ENCODE data around the gene CDKN2AIP.

CDKN2AIP gene

GRCh38 chr4:183437452-183437851, 7.0 kb upstream of the CDKN2AIP start:
- Histone ChIP-seq H2AFZ (ENCODE audit: low read depth, low read length, severe bottlenecking) (no peak overlapping the region), H3K9ac (ENCODE audit: low read length) (no peak overlapping the region), H3K27me3 (ENCODE audit: low read length) (no peaks in the 10 kb centered on the region), H4K20me1 (ENCODE audit: low read depth, low read length) (no peaks in the 10 kb centered on the region), H3K9me2 (replicated peaks; ENCODE audit: insufficient read depth, low read length) (no peaks in the 10 kb centered on the region), H3F3A (ENCODE audit: insufficient read depth) (no peaks in the 10 kb centered on the region), H3K4me3 (ENCODE audit: insufficient read depth, low read length, poor library complexity, severe bottlenecking) (no peak overlapping the region), H3K27ac (ENCODE audit: low read depth, low read length) (no peak overlapping the region), H3K4me2 (ENCODE audit: low read depth, low read length, poor library complexity, severe bottlenecking) (no peak overlapping the region), H3K9me3 (ENCODE audit: insufficient read depth, low read length) (no peaks in the 10 kb centered on the region), H3K36me3 (ENCODE audit: low read length) (no peaks in the 10 kb centered on the region), H3K79me2 (ENCODE audit: insufficient read depth, low read length) (no peaks in the 10 kb centered on the region)
- TF ChIP-seq CTCF (IDR thresholded peaks at IDR 0.05; ENCODE audit: insufficient read depth, low read length, poor library complexity, severe bottlenecking) (no peak), EZH2phosphoT487 (conservative IDR thresholded peaks at IDR 0.05; ENCODE audit: low read length) (no peak)

- H3K9me3 ChIP-seq (ENCODE audit: insufficient read depth, low read length), result no peaks in the 10 kb centered on the region
- H3K36me3 ChIP-seq (ENCODE audit: low read length), result no peaks in the 10 kb centered on the region
- no peak overlapping the region for H3K9ac ChIP-seq (ENCODE audit: low read length)
- TF ChIP-seq EZH2phosphoT487 (conservative IDR thresholded peaks at IDR 0.05; ENCODE audit: low read length) (no peak), CTCF (IDR thresholded peaks at IDR 0.05; ENCODE audit: insufficient read depth, low read length, poor library complexity, severe bottlenecking) (no peak)
- H3K27me3 ChIP-seq (ENCODE audit: low read length), result no peaks in the 10 kb centered on the region
- H3K9me2 ChIP-seq (replicated peaks; ENCODE audit: insufficient read depth, low read length), result no peaks in the 10 kb centered on the region
- no peaks in the 10 kb centered on the region for H4K20me1 ChIP-seq (ENCODE audit: low read depth, low read length)
- no peak overlapping the region for H3K4me2 ChIP-seq (ENCODE audit: low read depth, low read length, poor library complexity, severe bottlenecking)
- no peaks in the 10 kb centered on the region for H3K79me2 ChIP-seq (ENCODE audit: insufficient read depth, low read length)
- no peak overlapping the region for H3K4me3 ChIP-seq (ENCODE audit: insufficient read depth, low read length, poor library complexity, severe bottlenecking)
- H3F3A ChIP-seq (ENCODE audit: insufficient read depth), result no peaks in the 10 kb centered on the region; the same call in 1 of the 2 replicates
- H3K27ac ChIP-seq (ENCODE audit: low read depth, low read length), result no peak overlapping the region
- H2AFZ ChIP-seq (ENCODE audit: low read depth, low read length, severe bottlenecking), result no peak overlapping the region
Observed at GRCh38 chr4:183438458-183439113, 5.8 kb upstream of the CDKN2AIP start.

- no peaks in the 10 kb centered on the region for H3K9me3 ChIP-seq (ENCODE audit: insufficient read depth, low read length)
- TF ChIP-seq EZH2phosphoT487 (conservative IDR thresholded peaks at IDR 0.05; ENCODE audit: low read length), result no peak
- no peak for TF ChIP-seq CTCF (IDR thresholded peaks at IDR 0.05; ENCODE audit: insufficient read depth, low read length, poor library complexity, severe bottlenecking)
- no peak overlapping the region for H3K9ac ChIP-seq (ENCODE audit: low read length)
- no peaks in the 10 kb centered on the region; the same call in 1 of the 2 replicates for H4K20me1 ChIP-seq (ENCODE audit: low read depth, low read length)
- H3K27me3 ChIP-seq (ENCODE audit: low read length), result no peaks in the 10 kb centered on the region
- peaks cover 7% of the 10 kb centered on the region for H3K36me3 ChIP-seq (ENCODE audit: low read length)
- no peak overlapping the region for H3K27ac ChIP-seq (ENCODE audit: low read depth, low read length)
- H3K9me2 ChIP-seq (replicated peaks; ENCODE audit: insufficient read depth, low read length), result no peaks in the 10 kb centered on the region
- peaks cover 3% of the 10 kb centered on the region; the same call in 1 of the 2 replicates for H3F3A ChIP-seq (ENCODE audit: insufficient read depth)
- no peak overlapping the region for H3K4me2 ChIP-seq (ENCODE audit: low read depth, low read length, poor library complexity, severe bottlenecking)
- no peak overlapping the region for H2AFZ ChIP-seq (ENCODE audit: low read depth, low read length, severe bottlenecking)
- peaks cover 15% of the 10 kb centered on the region for H3K79me2 ChIP-seq (ENCODE audit: insufficient read depth, low read length)
- no peak overlapping the region for H3K4me3 ChIP-seq (ENCODE audit: insufficient read depth, low read length, poor library complexity, severe bottlenecking)
Observed at GRCh38 chr4:183441276-183441675, 3.2 kb upstream of the CDKN2AIP start.

Measured in SU-DHL-6 (cell line).